HepG2 (cell line): ENCODE results near the gene SPC24.

Source experiments
- BRCA1 ChIP-seq: sonication (generic); formaldehyde crosslinking; IDR thresholded peaks from 2 replicates; pipeline ENCODE4 v1.4.0; 2020; ENCODE audit warnings: missing genetic modification reagents
- IRF2 ChIP-seq: IDR thresholded peaks from 2 replicates; pipeline ENCODE4 v1.6.1; 2018; ENCODE audit warnings: missing genetic modification reagents, missing compliant biosample characterization
- MAFK ChIP-seq, 2 experiments: IDR thresholded peaks in 1 of 2; conservative IDR thresholded peaks in 1 of 2; 2 replicates each; pipeline ENCODE4 v1.6.1; 2011; ENCODE audit warnings: improper control_type of control experiment in 2 of 2, low read length in 2 of 2
- RNF2 ChIP-seq: fragments of 450-650 bp; conservative IDR thresholded peaks from 2 replicates; pipeline ENCODE4 v1.6.1; 2016; ENCODE audit warnings: low read depth

GRCh38 chr19:11187441-11187840, 31.9 kb upstream of the SPC24 start:
- TF ChIP-seq RNF2 (no peak), BRCA1 (no peak), MAFK (conservative IDR thresholded peaks at IDR 0.05 in 1 of 2, IDR thresholded peaks at IDR 0.05 in 1 of 2; ENCODE audit: low read length in 2 of 2) (no peak), IRF2 (CRISPR knock-in tag) (no peak)
